Right cardiac atrium (tissue), 5 donors: ENCODE measurements around the gene LILRA1. TPM values are rescaled to one million over a fixed set of nuclear protein-coding genes. Genes with fewer than 3 reads are reported as not detected.
"Not testable (repeated sequence)": the region's sequence is repeated elsewhere in the genome, so short reads cannot be mapped to it uniquely, and the experiment has no call there.

Experiments
- ATAC-seq, 2 donors: fragments of 200-7000 bp; cut with Tn5 transposase; one replicate each; pipeline versions ENCODE4 v1.8.0 to v1.9.1; 2020; ENCODE audit warnings: moderate library complexity in 2 of 2, mild to moderate bottlenecking in 1 of 2
- DNase-seq, 3 donors: peaks; one replicate each; pipeline ENCODE4 v3.0.0-alpha.2; 2020
- H3K27ac ChIP-seq: one replicate; pipeline ENCODE4 v1.5.1; 2013; ENCODE audit warnings: mild to moderate bottlenecking, low read length, control low read depth, moderate library complexity
- H3K27me3 ChIP-seq: one replicate; pipeline ENCODE4 v1.6.1; 2013; ENCODE audit not compliant: control insufficient read depth, insufficient read depth
- H3K4me1 ChIP-seq: one replicate; pipeline ENCODE4 v1.6.1; 2013; ENCODE audit warnings: low read length; ENCODE audit not compliant: control insufficient read depth, insufficient read depth
- H3K4me3 ChIP-seq: one replicate; pipeline ENCODE4 v1.5.1; 2013; ENCODE audit warnings: low read length, control low read depth
- H3K9me3 ChIP-seq: one replicate; pipeline ENCODE4 v1.6.1; 2013; ENCODE audit warnings: low read length; ENCODE audit not compliant: control insufficient read depth
- WGBS: extraction: QIAGEN DNeasy Blood & Tissue Kit; methylation state at CpG from one replicate; pipeline ENCODE4 v1.1.7; 2013; 5-methylcytosine and 5-hydroxymethylcytosine counted together
- intact Hi-C, 4 donors: fragments of 100-400 bp; cut with DNase I; formaldehyde crosslinking; loops; one replicate each; pipeline versions ENCODE4 v1.11.0 to v1.14.0; 2022 to 2023
- long read RNA-seq, 4 donors: library from polyadenylated mRNA; unstranded; transcript quantifications; one replicate each; pipeline ENCODE4 v2.0.0, GENCODE V29; 2020 to 2021
- polyA plus RNA-seq: library from polyadenylated mRNA; stranded (reverse); fragments of 200-250 nt; gene quantifications from one replicate; pipeline ENCODE4 v1.2.3, GENCODE V29; 2013
- total RNA-seq, 4 donors: library from RNA; stranded (reverse); fragmentation: NEBNext Ultra II Directional; extraction: Animal tissue kit (Norgen Biotek cat#: 25700); gene quantifications; one replicate each; pipeline ENCODE4 v1.2.1, GENCODE V29; 2021
- donor health status: healthy with polysubstance abuse.
- donor health status: DM: no; HTN: yes; CAD: no.
- donor health status: DM: no; HTN: no; CAD: no.
- donor health status: DM: no; HTN: yes; CAD: no; lungs with severe emphysema.
- donor health status: DM: yes; HTN: yes; CAD: no.

LILRA1 gene
- total RNA-seq (1 to 10 TPM in 2 of 4 donors, under 1 TPM in 2; 0.64 to 1.5 (median 1.0) TPM), polyA plus RNA-seq (0.20 TPM)
- long read RNA-seq, donor 1 = 0 reads
- long read RNA-seq, donor 2, partial matches to known transcripts = 0 of 1 reads
- long read RNA-seq, donor 2, other reads (novel, unspliced or antisense) = 1 of 1 reads
- long read RNA-seq, donor 3, partial matches to known transcripts = 0 of 1 reads
- long read RNA-seq, donor 3, other reads (novel, unspliced or antisense) = 0 of 1 reads
- long read RNA-seq, donor 4 = 0 reads

GRCh38 chr19:54593445-54593844 is at the start of gene LILRA1:
Gene LILRA1, plus strand, starts transcription at chr19:54593632. Its CDS starts 613 bp downstream, at chr19:54594245.
- ATAC-seq, H3K4me1 ChIP-seq, H3K4me3 ChIP-seq, H3K27me3 ChIP-seq, H3K9me3 ChIP-seq, intact Hi-C loops, H3K27ac ChIP-seq: not testable (repeated sequence)
- WGBS = 63% methylated on average over 6 of the region's 6 CpGs
- DNase-seq = peak in 1 of 3 donors; percentile 38

DNA sequence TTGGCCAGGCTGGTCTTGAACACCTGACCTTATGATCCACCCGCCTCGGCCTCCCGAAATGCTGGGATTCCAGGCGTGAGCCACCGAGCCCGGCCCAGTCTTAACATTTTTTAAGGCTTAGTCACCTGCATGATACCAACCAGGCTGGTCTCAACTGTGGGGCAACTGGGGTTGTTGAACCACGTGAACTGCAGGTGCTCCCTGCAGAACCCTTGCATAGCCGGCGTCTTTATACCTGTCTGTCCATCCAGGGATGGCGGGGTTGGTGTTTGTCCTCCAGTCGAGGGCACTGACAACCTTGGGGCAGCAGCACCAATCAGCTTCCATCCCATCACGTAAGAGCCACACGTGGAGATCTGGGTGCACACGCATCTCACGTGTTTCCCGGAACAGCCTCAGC is 44.6 kb upstream of the LILRA1 start:
- no peak for ATAC-seq
- intact Hi-C loops = no loop called here
- WGBS = 87% methylated on average over 16 of the region's 16 CpGs

DNA sequence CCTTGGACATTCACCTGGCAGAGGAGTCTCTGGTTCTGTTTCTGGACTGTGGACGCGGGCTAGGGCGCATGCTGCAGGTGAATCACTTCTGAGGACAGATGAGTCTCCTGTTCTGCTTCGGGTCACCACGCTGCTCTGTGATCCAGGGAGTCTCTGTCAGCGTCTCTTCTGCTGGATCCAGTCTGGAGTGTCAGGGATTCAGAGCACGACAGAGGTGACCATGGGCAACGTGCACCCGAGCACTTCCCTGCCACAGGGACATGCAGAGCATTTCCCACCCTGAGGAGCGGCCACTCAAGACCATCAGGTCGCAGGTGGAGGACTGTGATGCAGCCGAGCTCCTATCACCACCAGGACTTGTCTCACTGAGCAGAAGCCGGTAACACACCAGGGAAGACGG is 44.2 kb upstream of the LILRA1 start:
- Histone ChIP-seq H3K4me1 (no peaks in the 10 kb centered on the region), H3K27ac (no peak overlapping the region), H3K27me3 (no peaks in the 10 kb centered on the region), H3K9me3 (no peaks in the 10 kb centered on the region), H3K4me3 (no peak overlapping the region)
- 85% methylated on average over 14 of the region's 14 CpGs for WGBS
- intact Hi-C loops = no loop called here
- DNase-seq (no peak), ATAC-seq (no peak)

More for the DNA sequence above, 44.6 kb upstream of the LILRA1 start:
- no peaks in the 10 kb centered on the region for H3K27me3 ChIP-seq
- H3K4me3 ChIP-seq = no peak overlapping the region
- no peaks in the 10 kb centered on the region for H3K9me3 ChIP-seq
- no peaks in the 10 kb centered on the region for H3K4me1 ChIP-seq
- no peak for DNase-seq
- H3K27ac ChIP-seq = no peak overlapping the region

- WGBS = 78% methylated on average over 6 of the region's 6 CpGs
- Histone ChIP-seq H3K9me3 (no peaks in the 10 kb centered on the region), H3K27me3 (no peaks in the 10 kb centered on the region), H3K27ac (no peak overlapping the region), H3K4me1 (no peaks in the 10 kb centered on the region), H3K4me3 (no peak overlapping the region)
- intact Hi-C loops = no loop called here
- ATAC-seq (no peak), DNase-seq (no peak)
These were observed 42.1 kb upstream of the LILRA1 start for GRCh38 chr19:54551293-54551692.

DNA sequence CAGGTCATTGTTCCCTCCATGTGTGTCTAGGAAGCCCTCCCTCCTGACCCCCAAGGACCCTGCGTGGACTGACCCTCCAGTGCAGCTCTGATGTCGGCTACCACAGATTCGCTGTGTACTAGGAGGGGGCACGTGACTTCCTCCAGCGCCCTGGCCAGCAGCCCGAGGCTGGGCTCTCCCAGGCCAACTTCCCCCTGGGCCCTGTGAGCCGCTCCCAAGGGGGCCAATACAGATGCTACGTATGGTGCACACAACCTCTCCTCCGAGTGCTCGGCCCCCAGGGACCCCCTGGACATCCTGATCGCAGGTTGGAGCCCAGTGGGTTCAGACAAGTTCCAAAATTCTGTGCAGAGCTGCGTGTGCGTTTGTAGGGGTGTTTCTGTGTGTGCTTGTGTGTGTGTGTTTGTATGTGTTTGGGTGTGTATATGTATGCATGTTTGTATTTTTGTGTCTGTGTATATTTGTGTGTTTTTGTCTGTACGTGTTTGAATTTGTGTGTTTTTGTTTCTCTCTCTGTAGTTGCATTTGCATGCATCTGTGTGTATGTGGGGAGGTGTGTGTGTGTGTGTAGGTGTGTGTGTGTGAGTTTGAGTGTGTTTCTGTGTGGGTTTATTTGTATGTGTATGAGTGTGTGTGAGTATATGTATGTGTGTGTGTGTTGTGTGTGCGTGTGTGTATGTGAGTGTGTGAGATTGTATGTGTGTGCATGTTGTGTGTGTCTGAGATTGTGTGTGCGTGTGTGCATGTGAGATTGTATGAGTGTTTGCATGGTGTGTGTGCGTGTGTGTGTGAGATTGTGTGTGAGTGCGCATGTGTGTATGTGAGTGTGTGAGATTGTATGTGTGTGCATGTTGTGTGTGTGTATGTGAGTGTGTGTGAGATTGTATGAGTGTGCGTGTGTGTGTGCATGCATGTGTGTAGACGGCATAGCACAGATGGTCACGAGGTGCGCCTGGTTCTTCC is 41.2 kb upstream of the LILRA1 start:
- WGBS = 70% methylated on average over 22 of the region's 22 CpGs
- intact Hi-C loops = no loop called here
- Histone ChIP-seq H3K27ac (no peak overlapping the region), H3K4me1 (no peaks in the 10 kb centered on the region), H3K4me3 (no peak overlapping the region), H3K27me3 (no peaks in the 10 kb centered on the region), H3K9me3 (no peaks in the 10 kb centered on the region)
- peak; percentile 39 to 80 (median 76) for DNase-seq
- ATAC-seq = no peak

GRCh38 chr19:54552913-54553310 is 40.5 kb upstream of the LILRA1 start:
- DNase-seq = no peak
- no peak overlapping the region for H3K27ac ChIP-seq
- 82% methylated on average over 15 of the region's 15 CpGs for WGBS
- intact Hi-C loops = no loop called here
- H3K27me3 ChIP-seq = no peaks in the 10 kb centered on the region
- H3K4me3 ChIP-seq = no peak overlapping the region
- no peak for ATAC-seq
- H3K4me1 ChIP-seq = no peaks in the 10 kb centered on the region
- no peaks in the 10 kb centered on the region for H3K9me3 ChIP-seq

DNA sequence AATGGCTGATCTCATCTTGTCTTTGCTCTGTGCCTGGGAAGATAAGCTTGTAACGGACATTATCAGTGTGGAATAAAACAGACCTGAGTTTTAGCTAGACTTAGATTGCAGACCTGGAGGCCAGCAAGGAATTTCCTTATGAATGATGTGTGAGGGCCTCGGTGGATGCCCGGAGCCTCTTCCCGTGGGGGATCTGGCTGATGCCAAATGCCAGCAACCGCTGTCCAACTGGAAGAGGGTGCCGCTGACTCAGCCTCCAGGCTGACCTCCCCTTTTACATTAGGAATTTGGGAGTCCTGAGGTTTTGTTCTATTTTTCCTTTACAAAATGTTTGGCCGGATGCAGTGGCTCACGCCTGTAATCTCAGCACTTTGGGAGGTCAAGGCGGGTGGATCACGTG is 39.4 kb upstream of the LILRA1 start:
- ATAC-seq (no peak), DNase-seq (no peak)
- intact Hi-C loops = no loop called here
- 79% methylated on average over 10 of the region's 10 CpGs for WGBS
- H3K9me3 ChIP-seq = no peaks in the 10 kb centered on the region
- no peak overlapping the region for H3K27ac ChIP-seq
- no peaks in the 10 kb centered on the region for H3K27me3 ChIP-seq
- no peak overlapping the region for H3K4me3 ChIP-seq
- no peaks in the 10 kb centered on the region for H3K4me1 ChIP-seq

GRCh38 chr19:54554896-54555295 is 38.5 kb upstream of the LILRA1 start:
- intact Hi-C loops = no loop called here
- Histone ChIP-seq H3K27me3 (no peaks in the 10 kb centered on the region), H3K27ac (no peak overlapping the region), H3K9me3 (no peaks in the 10 kb centered on the region), H3K4me1 (no peaks in the 10 kb centered on the region), H3K4me3 (no peak overlapping the region)
- 84% methylated on average over 16 of the region's 16 CpGs for WGBS
- ATAC-seq (no peak), DNase-seq (no peak)

GRCh38 chr19:54556194-54556593 is 37.2 kb upstream of the LILRA1 start:
- Histone ChIP-seq H3K4me3 (no peak overlapping the region), H3K9me3 (no peaks in the 10 kb centered on the region), H3K27me3 (no peaks in the 10 kb centered on the region), H3K4me1 (no peaks in the 10 kb centered on the region), H3K27ac (no peak overlapping the region)
- WGBS = 71% methylated on average over 1 of the region's 1 CpG
- DNase-seq = no peak
- ATAC-seq = no peak
- intact Hi-C loops = no loop called here

DNA sequence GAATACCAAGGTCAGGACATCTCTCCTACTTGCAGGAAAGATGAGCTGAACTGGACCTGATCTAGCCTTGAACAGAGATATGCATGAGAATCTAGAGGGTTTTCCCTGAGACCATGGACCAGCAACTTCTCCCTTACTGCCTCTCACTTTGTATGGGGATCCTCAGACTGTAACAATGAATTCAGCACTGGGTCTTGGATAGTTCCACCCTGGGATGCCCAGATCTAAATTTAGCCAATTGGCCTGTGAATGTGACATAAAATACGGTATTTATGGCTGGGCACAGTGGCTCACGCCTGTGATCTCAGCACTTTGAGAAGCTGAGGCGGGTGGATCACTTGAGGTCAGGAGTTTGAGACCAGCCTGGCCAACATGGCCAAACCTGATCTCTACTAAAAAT is 35.1 kb upstream of the LILRA1 start:
- no peak overlapping the region for H3K4me3 ChIP-seq
- ATAC-seq = no peak
- no peaks in the 10 kb centered on the region for H3K4me1 ChIP-seq
- no peak overlapping the region for H3K27ac ChIP-seq
- no peaks in the 10 kb centered on the region for H3K9me3 ChIP-seq
- 62% methylated on average over 3 of the region's 3 CpGs for WGBS
- intact Hi-C loops = no loop called here
- no peak for DNase-seq
- H3K27me3 ChIP-seq = no peaks in the 10 kb centered on the region

DNA sequence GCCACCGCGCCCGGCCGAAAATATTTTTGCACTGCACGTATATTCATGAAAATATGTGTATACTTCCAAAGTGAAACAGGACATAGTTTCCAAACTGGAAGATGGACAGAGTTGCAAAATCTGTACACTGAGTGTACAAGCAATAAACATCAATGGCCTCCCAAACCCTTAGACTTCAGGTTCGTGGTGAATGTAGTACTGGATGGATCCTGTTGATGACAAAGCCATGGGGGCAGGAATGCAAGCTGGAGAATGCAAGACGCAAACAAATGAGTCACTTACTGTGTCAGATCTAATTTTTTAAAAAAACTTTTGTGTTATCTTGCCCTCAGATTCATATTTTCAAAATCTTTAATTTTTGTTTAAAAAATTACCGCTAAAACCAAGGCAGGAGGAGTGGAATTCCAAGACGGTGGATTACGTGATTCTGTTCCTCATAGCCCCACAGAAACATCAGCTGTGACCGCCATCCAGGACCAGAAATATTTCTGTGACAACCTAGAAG is 32.5 kb upstream of the LILRA1 start:
- H3K27me3 ChIP-seq = no peaks in the 10 kb centered on the region
- intact Hi-C loops = no loop called here
- H3K9me3 ChIP-seq = no peaks in the 10 kb centered on the region
- 90% methylated on average over 11 of the region's 11 CpGs for WGBS
- H3K4me3 ChIP-seq = no peak overlapping the region
- DNase-seq = no peak
- no peak for ATAC-seq
- no peaks in the 10 kb centered on the region for H3K4me1 ChIP-seq
- no peak overlapping the region for H3K27ac ChIP-seq
